IPS-NIHi7 (cell line): Measurements from ENCODE around the gene PLPP4.
"Not testable (repeated sequence)": the region's sequence is repeated elsewhere in the genome, so short reads cannot be mapped to it uniquely, and the experiment has no call there.

Experiments used
- DNase-seq: peaks from one replicate; pipeline ENCODE4 v3.0.0; 2012; ENCODE audit warnings: mixed read lengths; ENCODE audit errors: extremely low spot score

The PLPP4 gene

DNA sequence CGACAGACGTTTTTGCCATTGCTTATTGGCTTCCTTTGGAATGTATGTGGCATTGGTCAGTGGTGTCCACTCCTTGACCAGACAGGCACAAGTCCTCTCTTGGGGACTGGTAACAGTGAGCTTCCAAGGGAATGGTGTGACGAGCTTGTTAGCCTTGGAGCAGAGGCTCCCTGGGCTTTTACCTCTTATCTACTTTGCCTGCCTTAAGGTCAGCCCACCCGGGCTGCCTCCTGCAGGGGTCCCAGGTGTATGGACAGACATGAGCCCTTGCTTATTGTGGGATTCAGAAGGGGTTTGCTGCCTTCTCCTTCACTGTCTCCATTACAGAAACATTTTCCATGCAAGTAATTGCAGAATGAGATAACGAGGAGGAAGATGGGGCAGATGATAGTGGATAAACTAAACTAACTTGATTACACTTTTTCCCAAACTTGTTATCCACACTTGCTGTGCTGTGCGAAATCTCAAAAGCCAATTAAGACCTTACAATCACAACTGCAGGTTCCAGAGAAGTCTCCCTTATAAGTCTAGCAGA is 29.7 kb downstream of the PLPP4 start:
- no peak for DNase-seq

DNA sequence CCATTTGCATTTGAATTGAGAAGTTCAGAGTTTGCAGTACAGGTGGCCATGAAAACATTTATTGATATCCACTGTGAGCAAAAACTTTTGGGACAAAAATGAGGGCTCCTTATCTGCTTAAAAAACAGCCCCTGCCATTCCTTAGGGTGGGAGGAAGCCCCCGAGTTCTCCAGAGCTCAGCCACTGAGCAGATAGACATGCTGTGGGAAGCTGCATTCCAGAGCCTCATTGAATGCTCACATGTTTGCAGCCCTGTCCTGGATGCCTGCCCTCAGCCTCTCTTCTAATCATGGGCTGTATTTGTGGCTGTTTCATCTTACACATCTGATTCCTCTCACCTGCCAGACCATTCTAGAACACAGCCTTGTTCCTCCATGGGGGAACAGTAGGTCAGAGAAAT is 33.3 kb downstream of the PLPP4 start:
- no peak for DNase-seq

DNA sequence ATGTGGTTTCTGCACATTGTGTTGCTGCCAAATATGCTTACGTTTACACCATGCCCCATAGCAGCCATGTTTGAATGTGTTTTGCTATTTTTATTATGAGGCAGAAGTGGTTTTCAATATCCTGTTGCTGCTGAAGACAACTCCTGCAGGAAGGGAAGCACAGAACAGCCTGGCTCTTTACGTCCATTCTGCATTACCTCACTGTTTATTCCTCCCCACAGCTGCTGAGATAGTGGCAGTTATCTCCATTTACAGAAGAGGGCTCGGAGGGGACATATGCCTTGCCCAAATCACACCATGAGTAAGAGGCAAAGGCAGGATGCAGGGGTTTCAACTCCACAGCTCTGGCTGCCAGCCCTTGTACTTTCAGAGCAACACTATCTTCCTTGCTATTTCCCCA is 35.3 kb downstream of the PLPP4 start:
- no peak for DNase-seq

DNA sequence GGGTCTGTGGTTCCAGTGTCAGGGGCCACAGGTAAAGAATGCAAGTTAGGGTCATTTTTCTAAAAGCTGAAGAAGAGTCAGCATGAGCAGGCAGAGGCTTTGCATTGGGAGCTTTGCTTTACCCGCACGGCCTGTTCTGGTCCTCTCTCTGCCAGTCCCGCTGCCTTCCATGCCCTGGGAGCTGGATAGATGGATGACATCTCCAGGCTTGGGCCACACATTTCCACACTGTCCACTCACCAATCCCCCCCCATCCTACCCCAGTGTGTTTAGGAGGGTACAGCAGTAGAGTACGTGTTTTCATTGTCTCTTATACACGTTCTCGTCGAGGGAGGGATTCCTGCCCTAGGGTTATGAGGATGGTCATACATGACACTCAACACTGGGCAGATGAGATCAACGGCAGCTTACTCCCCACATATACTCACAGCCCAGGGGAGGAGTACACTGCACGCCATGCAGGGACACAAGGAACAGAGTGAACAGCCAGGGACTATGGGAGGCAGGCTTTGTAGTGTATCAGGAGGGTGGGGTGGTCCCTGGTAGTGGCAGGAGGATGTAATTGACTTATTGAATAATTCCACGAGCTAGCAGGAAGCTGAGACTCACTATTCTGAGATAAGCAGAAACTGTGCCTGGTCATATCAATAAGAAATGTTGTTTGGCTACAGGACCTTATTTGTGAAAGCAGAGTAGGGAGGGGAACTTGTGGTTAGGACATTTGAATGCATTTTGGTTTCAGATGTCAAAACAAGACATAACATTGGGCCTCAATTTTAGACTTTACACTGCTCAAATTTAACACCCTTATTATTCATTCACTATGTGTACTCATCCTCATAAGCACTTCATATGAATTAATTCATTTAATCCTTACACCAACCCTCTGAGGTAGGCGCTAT is 36.6 kb downstream of the PLPP4 start:
- DNase-seq: no peak

DNA sequence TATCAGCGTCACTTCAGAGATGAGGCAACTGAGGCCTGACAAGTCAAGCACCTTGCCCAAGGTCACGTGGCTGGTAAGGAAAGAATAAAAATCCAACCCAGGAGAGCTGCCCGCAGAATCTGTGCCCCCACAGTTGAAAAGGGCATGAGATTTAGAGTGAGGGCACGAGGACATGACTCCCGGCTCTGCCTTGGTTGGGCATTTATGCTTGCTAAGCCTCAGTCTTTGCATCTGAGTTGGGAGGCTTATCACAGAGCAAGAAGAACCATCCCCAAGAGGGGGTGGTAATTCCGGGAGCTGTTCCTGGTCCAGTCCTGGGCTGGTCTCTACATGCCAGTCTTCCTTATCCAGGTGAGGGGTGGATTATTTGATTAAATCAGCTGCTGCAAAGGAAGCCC is 37.3 kb downstream of the PLPP4 start:
- no peak for DNase-seq

DNA sequence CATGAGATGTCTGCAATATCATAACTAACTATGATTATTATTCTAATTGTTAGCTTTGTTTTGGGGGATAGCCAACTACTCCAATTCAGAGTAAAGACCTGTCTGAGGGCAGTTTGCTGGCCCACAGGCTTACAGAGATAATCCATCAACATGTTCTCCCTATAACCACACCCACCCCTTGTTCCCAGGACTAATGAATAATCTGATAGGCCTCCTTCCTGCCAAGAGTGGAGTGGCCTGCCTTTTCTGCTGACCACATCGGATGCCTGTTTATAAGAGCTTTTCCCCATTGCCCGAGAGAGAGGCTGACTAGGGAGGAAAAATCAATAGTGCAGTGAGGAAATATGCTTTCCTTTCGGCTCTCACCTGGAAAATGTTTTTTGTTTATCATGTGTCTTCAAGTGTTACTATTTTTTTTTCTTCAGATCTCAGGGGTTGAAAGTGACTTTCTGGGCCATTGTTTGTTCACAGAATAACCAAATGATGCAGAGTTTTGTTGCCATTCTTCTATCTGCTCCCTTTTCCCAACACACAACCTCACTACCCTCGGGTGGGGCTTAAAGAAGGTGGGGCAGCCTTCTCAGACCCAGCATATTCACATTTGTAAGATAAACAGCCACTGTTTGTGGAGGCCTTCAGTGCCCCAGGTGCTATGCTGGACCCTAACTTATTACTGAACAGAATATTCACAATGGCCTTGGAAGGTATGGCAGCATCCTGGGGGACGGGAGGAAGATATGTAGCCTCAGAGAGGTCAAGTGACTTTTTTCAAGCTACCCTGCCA is 38.4 kb downstream of the PLPP4 start:
- DNase-seq: no peak

DNA sequence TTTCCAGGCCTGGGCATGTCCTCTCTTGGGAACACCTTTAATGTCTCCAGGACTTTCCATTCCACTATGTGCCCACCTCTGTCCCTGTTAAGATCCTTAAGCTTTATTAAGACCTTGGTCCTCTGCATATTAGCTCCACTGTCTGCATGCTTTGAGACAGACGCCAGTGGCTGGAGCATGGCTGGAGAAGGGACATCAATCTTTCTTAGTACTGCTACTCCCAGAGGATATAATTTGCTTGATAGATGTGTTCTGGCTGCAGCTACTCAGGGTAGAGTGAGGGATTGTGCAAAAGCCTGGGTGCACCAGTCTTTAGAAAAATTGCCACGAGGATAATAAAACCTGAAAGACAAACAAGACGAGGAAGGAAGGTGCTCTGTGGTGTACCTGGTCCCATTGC is 42.9 kb downstream of the PLPP4 start:
- no peak for DNase-seq

DNA sequence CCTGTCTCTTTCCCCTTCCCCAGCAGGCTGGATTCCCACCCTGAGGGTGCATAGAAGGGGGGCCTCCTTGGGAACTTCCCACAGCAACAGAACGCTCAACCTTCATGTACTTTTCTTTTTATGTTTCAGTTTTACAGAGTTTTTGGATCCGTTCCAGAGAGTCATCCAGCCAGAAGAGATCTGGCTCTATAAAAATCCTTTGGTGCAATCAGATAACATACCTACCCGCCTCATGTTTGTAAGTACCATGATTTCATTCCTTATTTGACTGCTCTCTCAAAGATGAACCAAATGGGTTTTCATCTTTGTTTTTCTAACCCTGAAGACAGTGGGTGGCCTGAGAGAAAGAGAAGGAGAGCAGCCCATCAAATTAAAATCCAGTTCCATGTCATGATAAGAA is 46.7 kb downstream of the PLPP4 start:
- DNase-seq: no peak

DNA sequence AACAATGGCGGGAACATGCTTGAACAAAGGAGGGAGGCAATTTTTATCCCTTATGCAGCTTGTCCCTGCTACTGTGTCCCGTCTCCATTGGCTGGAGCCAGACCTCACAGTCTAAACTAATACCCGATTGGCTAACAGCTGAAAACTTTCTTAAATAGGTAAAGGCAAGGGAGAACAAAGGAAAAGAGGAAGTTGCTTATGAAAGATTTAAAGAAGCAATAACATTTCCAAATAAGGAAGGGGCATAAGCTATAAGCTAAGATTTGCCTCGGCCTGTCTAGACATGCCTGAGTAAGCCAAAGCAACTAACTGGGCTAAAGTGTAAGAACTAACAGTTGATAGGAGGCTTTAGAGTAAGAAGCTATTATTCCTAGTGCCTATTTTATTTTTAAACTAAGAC is 47.2 kb downstream of the PLPP4 start:
- DNase-seq: not testable (repeated sequence)

DNA sequence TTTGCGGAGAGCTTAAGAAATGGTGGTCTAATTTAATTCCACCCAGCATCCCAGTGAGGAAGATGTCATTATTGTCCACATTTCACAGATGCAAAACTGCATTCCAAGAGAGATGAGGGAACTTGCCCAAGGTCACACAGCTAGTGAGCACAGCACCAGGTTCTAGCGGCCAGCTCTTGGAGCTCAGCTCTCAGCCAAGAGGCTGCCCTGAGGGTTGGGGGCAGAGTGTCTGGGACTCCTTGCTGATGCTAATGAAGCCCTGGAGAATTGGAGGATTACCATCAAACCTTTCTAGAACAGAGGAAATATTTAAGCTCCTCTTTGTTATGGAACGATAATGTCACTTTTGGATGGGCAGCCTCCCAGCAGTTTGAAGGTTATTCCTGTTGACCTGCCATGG is 48.0 kb downstream of the PLPP4 start:
- DNase-seq: no peak

DNA sequence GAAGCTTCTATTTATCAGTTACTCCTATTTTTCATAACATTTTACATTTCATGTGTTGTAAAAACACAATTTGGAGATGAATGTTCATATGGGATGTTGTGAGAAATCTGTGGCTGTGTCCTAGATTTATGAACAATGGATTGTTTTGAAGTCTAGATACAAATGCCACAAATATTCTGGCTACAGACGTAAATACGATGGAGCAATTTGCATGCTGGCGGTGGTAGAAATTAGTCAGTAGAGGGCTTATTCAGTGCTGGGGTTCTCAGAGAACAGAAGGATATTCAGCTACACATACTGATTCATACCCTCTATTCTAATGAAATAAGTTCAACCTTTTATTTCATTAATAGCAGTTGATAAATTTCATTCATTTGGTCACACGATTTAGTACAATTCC is 48.8 kb downstream of the PLPP4 start:
- DNase-seq: no peak

DNA sequence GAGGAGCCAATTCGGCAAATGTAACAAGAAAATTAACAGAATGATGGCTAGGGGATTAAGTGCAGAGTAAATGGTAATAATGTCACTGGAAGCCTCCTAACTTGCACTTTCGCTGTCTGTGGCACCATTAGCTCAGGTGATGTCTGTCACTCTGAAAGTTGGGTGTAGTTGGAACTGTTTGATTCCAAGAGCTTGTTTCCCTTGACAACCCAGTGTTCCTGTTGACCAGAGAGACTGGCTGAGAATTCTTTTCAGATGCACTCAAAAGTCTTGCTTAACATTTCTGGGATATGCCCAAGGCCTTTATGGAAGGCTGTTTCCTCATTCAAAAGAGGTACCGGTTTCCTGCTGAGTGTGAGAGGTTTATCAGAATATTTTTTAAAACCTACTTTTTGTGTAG is 49.6 kb downstream of the PLPP4 start:
- no peak for DNase-seq

DNA sequence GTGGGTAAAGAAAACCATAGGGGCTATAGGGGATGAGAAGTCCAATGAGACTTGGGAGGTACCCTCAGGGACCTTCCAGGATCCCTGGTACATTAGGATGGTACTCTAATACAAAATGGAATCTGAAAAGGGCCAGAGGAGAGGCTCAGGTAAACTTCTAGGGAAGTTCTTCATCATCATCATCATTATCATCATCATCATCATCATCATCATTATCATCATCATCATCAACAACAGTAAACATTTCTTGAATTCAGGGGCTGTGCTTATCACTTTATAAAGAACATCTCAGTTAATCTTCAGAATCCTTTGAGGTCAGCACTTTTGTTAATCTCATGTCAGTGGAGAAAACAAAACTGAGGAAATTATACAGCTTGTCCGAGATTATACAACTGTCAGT is 50.1 kb downstream of the PLPP4 start:
- DNase-seq: no peak

DNA sequence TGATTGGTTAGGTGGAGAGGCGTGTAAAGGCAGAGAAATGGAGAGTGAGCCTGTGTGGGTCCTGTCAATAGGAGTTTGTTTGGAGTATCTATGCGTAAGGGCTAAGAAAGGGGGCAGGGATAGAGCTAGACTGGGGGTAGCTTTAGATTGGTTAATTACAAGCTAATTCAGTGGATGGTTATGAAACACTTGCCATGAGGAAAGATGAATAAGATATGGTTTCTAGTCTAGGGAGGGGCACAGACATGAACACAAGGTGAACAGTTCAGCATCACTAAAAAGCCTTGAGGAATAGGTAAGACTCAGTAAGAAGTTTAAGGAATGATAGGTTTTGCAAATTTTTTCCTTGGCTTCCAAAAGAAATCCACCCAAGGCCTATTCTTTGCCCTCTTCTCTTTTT is 50.6 kb downstream of the PLPP4 start:
- DNase-seq: no peak

DNA sequence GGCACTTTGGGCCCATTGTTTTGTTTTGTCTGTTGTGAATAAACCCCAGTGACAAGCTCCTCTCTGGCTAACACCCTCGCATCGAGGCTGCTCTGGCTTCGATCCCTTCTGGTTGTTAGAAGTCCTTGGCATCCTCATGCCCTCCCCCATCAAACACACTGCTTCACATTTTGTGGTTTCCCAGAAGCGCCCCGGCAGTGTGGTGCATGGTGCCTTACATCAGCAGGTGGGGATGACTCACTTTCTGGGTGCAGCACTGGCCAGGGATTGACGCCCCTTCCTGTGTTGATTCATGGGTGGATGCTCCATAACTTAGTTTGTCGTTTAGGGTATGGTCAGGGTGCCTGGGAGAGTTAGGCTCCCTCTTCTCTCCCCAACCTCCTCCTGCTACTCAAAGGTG is 51.4 kb downstream of the PLPP4 start:
- no peak for DNase-seq

DNA sequence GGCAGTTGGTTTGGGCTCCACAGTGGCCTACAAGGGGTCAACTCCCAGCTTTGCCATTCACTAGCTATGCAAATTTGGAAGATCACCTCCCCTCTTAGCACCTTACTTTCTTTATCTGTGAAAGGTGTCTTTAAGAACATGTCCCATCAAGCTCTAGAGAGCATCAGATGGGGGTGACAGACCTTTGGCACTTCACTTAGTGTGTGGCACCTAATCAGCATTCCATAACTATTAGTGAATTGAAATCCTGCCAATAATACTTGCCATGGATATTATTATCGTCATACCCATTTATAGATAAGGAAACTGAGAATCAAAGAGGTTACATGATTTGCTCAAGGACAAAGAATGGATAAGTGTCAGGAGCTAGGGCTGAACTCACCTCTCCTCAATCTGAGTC is 51.9 kb downstream of the PLPP4 start:
- no peak for DNase-seq

DNA sequence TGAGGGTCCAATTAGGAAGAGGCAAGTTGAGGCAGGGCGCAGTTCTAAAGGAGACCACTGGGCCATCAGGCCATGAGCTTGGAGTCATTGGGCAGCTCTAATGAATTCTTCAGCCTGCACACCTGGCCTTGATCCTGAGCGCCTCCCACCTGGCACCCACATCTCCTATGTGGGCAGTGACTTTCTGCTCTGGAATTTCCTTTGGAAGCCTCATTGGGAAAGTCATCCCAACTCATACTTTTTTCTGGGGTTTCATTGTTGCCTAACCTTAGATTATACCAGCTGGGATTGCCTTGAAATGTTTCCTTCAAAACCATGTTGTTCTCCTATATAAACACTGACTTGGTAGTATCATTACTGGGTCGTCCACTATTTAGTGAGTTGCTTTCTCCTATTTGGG is 54.1 kb downstream of the PLPP4 start:
- DNase-seq: no peak

DNA sequence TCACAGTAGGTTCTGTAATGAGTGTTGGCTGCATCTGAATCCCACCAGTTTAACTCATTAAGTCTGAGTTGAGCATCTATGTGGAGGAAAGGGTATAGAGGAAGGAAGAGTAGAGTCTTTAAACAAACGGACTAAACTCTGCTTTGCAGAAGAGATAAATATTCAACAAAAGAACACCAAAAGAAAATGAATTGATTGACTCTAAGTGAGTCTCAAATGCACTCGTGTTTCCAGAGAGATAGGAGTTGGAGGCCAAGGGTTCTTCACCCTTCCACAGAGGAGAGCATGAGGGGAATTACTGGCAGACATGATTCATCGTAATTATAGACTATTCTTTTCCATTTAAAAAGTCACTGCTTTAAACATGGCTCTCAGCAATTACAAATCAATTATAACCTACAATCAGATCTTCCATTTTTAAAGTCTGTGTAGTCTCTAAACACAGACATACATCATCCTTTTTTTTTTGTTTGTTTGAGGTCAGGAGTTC is 56.3 kb downstream of the PLPP4 start:
- no peak for DNase-seq

DNA sequence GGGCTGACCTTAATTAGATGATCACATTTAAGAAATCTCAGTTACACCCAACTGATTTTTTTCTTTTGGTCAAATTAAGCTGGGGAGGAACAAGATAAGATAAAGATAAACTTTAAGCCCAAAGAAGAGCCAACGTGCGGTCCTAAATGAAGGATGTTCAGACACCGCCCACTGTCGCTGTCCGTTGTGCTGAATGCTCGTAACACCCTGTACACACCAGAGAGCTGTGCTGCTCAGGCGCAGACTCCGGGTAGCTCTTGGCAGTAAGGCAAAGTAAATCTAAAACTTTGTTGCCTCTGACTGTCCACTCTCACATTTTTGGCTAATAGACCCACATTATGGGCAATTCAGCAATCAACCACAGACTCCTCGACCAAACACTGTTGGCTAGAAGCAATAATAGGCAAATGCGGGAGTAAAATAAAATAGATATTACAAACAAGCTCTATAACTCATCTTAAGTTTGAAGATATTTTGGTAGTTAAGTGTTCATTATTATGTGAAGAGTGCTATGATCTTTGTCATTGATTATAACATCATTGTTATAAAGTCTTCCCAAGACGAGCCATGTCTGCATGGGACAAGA is 57.1 kb downstream of the PLPP4 start:
- peak; percentile 85 for DNase-seq

DNA sequence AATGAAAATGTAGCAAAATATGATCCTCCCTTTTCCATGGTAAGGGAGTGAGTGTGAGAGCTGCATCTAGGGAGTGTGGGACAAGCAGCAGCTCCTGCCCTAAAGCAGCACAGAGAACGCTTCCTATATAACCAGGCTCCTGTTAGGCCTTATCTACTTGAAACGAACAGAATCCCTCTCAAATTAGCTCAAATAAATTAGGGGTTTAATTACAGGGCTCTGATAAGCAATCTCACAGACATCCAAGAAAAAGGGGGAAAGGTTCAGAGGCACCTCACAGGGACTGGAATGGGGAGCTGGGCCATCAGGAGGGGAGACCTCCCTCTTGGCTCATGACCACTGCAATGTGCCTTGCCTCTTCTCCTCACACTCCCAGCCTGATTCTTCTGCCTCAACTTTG is 57.9 kb downstream of the PLPP4 start:
- no peak for DNase-seq

DNA sequence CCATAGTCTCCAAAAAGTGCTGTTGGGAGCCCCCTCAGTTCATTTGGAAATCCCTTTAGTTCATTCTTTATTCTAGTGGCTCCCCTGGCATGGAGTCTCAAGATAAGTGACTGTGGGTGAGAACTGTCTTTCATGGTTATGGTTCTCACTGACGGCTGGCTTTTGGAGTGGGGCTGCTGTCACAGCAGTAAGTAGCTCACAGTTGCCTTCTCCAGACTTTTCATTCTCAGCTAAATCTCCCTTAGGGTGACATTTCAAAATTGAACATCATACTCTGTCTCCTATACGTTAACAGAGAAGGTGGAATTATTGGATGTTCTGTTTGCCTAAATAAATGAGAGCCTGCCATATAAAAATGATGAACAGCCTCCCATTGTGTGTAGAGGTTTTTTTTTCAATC is 58.7 kb downstream of the PLPP4 start:
- DNase-seq: no peak

DNA sequence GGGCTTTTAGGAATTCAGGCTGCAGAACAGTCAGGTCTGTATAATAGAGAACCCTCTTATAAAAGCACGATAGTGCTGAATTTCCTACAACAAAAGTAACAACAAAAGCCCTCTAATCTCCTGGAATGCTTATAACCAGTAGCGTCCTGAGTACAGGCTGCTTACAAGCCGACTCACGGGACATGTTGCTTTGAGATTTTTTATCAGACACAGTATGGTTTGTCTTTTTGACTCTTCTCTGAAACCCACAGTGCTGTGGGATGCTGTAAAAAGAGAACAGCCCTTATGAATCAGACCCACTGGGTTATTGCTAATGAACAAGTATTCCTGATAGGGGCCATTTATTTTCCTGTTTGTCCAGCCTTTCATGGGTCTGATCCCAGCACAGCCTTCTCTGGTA is 59.4 kb downstream of the PLPP4 start:
- no peak for DNase-seq
